ENCODE results near the gene KLF11.

DNA sequence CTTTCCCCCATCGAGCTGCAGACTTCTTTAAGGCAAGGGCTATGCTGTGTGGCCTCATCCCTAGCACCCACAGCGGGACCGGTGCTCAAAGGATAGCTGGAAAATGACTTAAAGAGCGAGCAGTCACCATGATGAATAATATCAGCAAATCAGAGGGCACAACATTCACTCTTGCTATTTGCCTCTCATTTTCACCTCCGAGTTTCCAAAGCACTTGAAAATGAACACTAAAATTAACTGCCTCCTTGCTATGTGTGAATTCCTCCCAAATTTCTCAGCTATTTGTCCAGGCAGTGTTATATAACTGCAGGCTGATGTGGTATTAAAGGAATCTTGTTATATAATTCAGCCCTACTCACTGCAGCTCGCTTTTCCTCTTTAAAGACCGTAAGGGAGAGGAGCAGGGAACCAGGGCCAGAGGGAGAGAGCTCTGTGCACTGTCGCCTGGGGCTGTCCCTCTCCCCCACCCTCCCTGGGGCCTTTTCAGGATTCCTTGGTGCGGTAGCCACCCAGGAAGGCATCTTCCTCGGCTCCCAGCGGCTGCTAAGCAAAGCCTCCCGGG is 35.4 kb downstream of the KLF11 start:
- TF ChIP-seq, protein P1, sequence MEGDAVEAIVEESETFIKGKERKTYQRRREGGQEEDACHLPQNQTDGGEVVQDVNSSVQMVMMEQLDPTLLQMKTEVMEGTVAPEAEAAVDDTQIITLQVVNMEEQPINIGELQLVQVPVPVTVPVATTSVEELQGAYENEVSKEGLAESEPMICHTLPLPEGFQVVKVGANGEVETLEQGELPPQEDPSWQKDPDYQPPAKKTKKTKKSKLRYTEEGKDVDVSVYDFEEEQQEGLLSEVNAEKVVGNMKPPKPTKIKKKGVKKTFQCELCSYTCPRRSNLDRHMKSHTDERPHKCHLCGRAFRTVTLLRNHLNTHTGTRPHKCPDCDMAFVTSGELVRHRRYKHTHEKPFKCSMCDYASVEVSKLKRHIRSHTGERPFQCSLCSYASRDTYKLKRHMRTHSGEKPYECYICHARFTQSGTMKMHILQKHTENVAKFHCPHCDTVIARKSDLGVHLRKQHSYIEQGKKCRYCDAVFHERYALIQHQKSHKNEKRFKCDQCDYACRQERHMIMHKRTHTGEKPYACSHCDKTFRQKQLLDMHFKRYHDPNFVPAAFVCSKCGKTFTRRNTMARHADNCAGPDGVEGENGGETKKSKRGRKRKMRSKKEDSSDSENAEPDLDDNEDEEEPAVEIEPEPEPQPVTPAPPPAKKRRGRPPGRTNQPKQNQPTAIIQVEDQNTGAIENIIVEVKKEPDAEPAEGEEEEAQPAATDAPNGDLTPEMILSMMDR (IDR thresholded peaks at IDR 0.05): no peak
- TF ChIP-seq POLR2AphosphoS5 (IDR thresholded peaks at IDR 0.05): no peak
- no peak for TF ChIP-seq POLR2A (IDR thresholded peaks at IDR 0.05)

All from breast epithelium (tissue), 3 donors.